Activated CD4-positive, alpha-beta memory T cell treated with anti-CD3 and anti-CD28 coated beads, Interleukin-2, amount 10 ng/mL, durations not matched to agents 7 days and 5 days (primary cell): Measurements from ENCODE around the gene NKPD1. TPM values are rescaled to one million over a fixed set of nuclear protein-coding genes. Genes with fewer than 3 reads are reported as not detected.

Source experiments
- CTCF ChIA-PET: fragments of 350-600 bp; sonication (Branson Sonifier 250); formaldehyde crosslinking; loops from one replicate; lab custom pipeline; 2021; ENCODE audit warnings: antibody characterized with exemption, inconsistent platforms; lab: Charles Lee
- POLR2A ChIA-PET: fragments of 350-600 bp; sonication (Branson Sonifier 250); formaldehyde crosslinking; loops from one replicate; lab custom pipeline; 2021; ENCODE audit warnings: antibody characterized with exemption; lab: Charles Lee
- DNase-seq: peaks from one replicate; pipeline ENCODE4 v3.0.0-alpha.2; 2020
- H3K27ac Mint-ChIP-seq: one replicate; pipeline ENCODE4 v1.8.0; 2021; ENCODE audit warnings: mild to moderate bottlenecking, mixed read lengths
- H3K27me3 Mint-ChIP-seq: one replicate; pipeline ENCODE4 v1.8.0; 2021; ENCODE audit warnings: mixed read lengths
- H3K36me3 Mint-ChIP-seq: one replicate; pipeline ENCODE4 v1.8.0; 2021; ENCODE audit warnings: low read depth, mixed read lengths
- H3K4me1 Mint-ChIP-seq: one replicate; pipeline ENCODE4 v1.8.0; 2021; ENCODE audit warnings: mixed read lengths
- H3K4me3 Mint-ChIP-seq: one replicate; pipeline ENCODE4 v1.8.0; 2021; ENCODE audit warnings: mild to moderate bottlenecking, mixed read lengths
- H3K9me3 Mint-ChIP-seq: one replicate; pipeline ENCODE4 v1.8.0; 2021; ENCODE audit warnings: mixed read lengths
- total RNA-seq, 2 experiments: library from RNA; stranded (reverse); gene quantifications; one replicate each; pipeline ENCODE4 v1.2.3, GENCODE V29; 2021

The NKPD1 gene
- total RNA-seq, 2 experiments from 2014 or later = 0.10 to 0.15 TPM

- peaks cover 24% of the 10 kb centered on the region for H3K27me3 Mint-ChIP-seq
- no peak for DNase-seq
- peaks cover 2% of the 10 kb centered on the region for H3K9me3 Mint-ChIP-seq
- H3K4me1 Mint-ChIP-seq = peaks cover 29% of the 10 kb centered on the region
- H3K4me3 Mint-ChIP-seq = no peak overlapping the region
- peaks cover 4% of the 10 kb centered on the region for H3K36me3 Mint-ChIP-seq
- CTCF ChIA-PET = no interaction called here
- H3K27ac Mint-ChIP-seq = no peak overlapping the region
- POLR2A ChIA-PET = interaction anchor here (0.5 to 2.5 kb wide), 2 partner anchors 14 to 20 kb away, joined by 3 to 6 read pairs; no protein-coding TSS in a partner anchor
Observed at GRCh38 chr19:45150751-45151281, 10.0 kb downstream of the NKPD1 start.

GRCh38 chr19:45150180-45150579 is 10.6 kb downstream of the NKPD1 start:
- POLR2A ChIA-PET = interaction anchor here (1.0 to 2.5 kb wide), 3 partner anchors 17 to 28 kb away, joined by 3 to 6 read pairs (median 5); partner anchors contain the start of gene BLOC1S3
- CTCF ChIA-PET = no interaction called here

GRCh38 chr19:45149129-45149528 is 11.7 kb downstream of the NKPD1 start:
- H3K4me1 Mint-ChIP-seq = peaks cover 24% of the 10 kb centered on the region
- H3K9me3 Mint-ChIP-seq = peaks cover 2% of the 10 kb centered on the region
- H3K4me3 Mint-ChIP-seq = no peak overlapping the region
- H3K27ac Mint-ChIP-seq = no peak overlapping the region
- POLR2A ChIA-PET = interaction anchor here (1.0 to 2.5 kb wide), 3 partner anchors 18 to 29 kb away, joined by 3 to 6 read pairs (median 5); partner anchors contain the start of gene BLOC1S3
- H3K36me3 Mint-ChIP-seq = peaks cover 4% of the 10 kb centered on the region
- CTCF ChIA-PET = interaction anchor here (0.7 to 1.5 kb wide), 3 partner anchors 24 to 668 kb away, joined by 3 to 5 read pairs (median 3); partner anchors contain the start of genes BLOC1S3 and TRAPPC6A
- peaks cover 17% of the 10 kb centered on the region for H3K27me3 Mint-ChIP-seq
- no peak for DNase-seq

More at GRCh38 chr19:45150180-45150579, 10.6 kb downstream of the NKPD1 start:
- H3K36me3 Mint-ChIP-seq = peaks cover 4% of the 10 kb centered on the region
- no peak overlapping the region for H3K27ac Mint-ChIP-seq
- peaks cover 28% of the 10 kb centered on the region for H3K4me1 Mint-ChIP-seq
- peaks cover 2% of the 10 kb centered on the region for H3K9me3 Mint-ChIP-seq
- H3K27me3 Mint-ChIP-seq = peaks cover 21% of the 10 kb centered on the region
- no peak overlapping the region for H3K4me3 Mint-ChIP-seq
- DNase-seq = no peak

- H3K27me3 Mint-ChIP-seq = peaks cover 11% of the 10 kb centered on the region
- no peak for DNase-seq
- no peak overlapping the region for H3K27ac Mint-ChIP-seq
- H3K9me3 Mint-ChIP-seq = peaks cover 2% of the 10 kb centered on the region
- peaks cover 4% of the 10 kb centered on the region for H3K36me3 Mint-ChIP-seq
- peaks cover 16% of the 10 kb centered on the region for H3K4me1 Mint-ChIP-seq
- H3K4me3 Mint-ChIP-seq = no peak overlapping the region
- ChIA-PET POLR2A (no interaction called here), CTCF (interaction anchor here (1.5 kb wide), 1 partner anchor 23 kb away, joined by 3 read pairs; no protein-coding TSS in a partner anchor)
Observed at GRCh38 chr19:45147835-45148676, 12.7 kb downstream of the NKPD1 start.

- ChIA-PET POLR2A (no interaction called here), CTCF (no interaction called here)
- Mint-ChIP-seq H3K36me3 (no peaks in the 10 kb centered on the region), H3K27ac (no peak overlapping the region), H3K27me3 (peaks cover 6% of the 10 kb centered on the region), H3K4me3 (no peak overlapping the region), H3K4me1 (peaks cover 10% of the 10 kb centered on the region), H3K9me3 (no peaks in the 10 kb centered on the region)
- no peak for DNase-seq
Observed at GRCh38 chr19:45146741-45147205, 14.0 kb downstream of the NKPD1 start.

- H3K36me3 Mint-ChIP-seq = no peaks in the 10 kb centered on the region
- no peak overlapping the region for H3K27ac Mint-ChIP-seq
- POLR2A ChIA-PET = no interaction called here
- peaks cover under 1% of the 10 kb centered on the region for H3K27me3 Mint-ChIP-seq
- H3K9me3 Mint-ChIP-seq = no peaks in the 10 kb centered on the region
- H3K4me1 Mint-ChIP-seq = peaks cover 5% of the 10 kb centered on the region
- no peak overlapping the region for H3K4me3 Mint-ChIP-seq
- CTCF ChIA-PET = no interaction called here
- DNase-seq = no peak
Observed at GRCh38 chr19:45146251-45146650, 14.5 kb downstream of the NKPD1 start.

- POLR2A ChIA-PET = no interaction called here
- no peaks in the 10 kb centered on the region for H3K27me3 Mint-ChIP-seq
- no peak overlapping the region for H3K27ac Mint-ChIP-seq
Observed at GRCh38 chr19:45145270-45146189, 15.3 kb downstream of the NKPD1 start.

GRCh38 chr19:45144431-45145269 is 16.1 kb downstream of the NKPD1 start:
- DNase-seq = no peak
- Mint-ChIP-seq H3K4me3 (no peak overlapping the region), H3K4me1 (peaks cover 5% of the 10 kb centered on the region), H3K9me3 (no peaks in the 10 kb centered on the region), H3K27me3 (no peaks in the 10 kb centered on the region), H3K36me3 (no peaks in the 10 kb centered on the region), H3K27ac (no peak overlapping the region)
- ChIA-PET POLR2A (no interaction called here), CTCF (interaction anchor here (0.6 to 0.8 kb wide), 2 partner anchors 28 to 317 kb away, joined by 3 read pairs; no protein-coding TSS in a partner anchor)

More at GRCh38 chr19:45145270-45146189, 15.3 kb downstream of the NKPD1 start:
- Mint-ChIP-seq H3K4me3 (no peak overlapping the region), H3K36me3 (no peaks in the 10 kb centered on the region), H3K4me1 (peaks cover 5% of the 10 kb centered on the region), H3K9me3 (no peaks in the 10 kb centered on the region)
- CTCF ChIA-PET = interaction anchor here (0.6 kb wide), 1 partner anchor 318 kb away, joined by 3 read pairs; no protein-coding TSS in a partner anchor
- no peak for DNase-seq

GRCh38 chr19:45142726-45143110 is 18.1 kb downstream of the NKPD1 start:
- no peaks in the 10 kb centered on the region for H3K36me3 Mint-ChIP-seq
- ChIA-PET POLR2A (interaction anchor here (0.9 kb wide), 1 partner anchor 10 kb away, joined by 3 read pairs; no protein-coding TSS in a partner anchor), CTCF (interaction anchor here (1.1 to 1.9 kb wide), 2 partner anchors 12 kb away, joined by 3 to 5 read pairs; no protein-coding TSS in a partner anchor)
- H3K27me3 Mint-ChIP-seq = no peaks in the 10 kb centered on the region
- no peak for DNase-seq
- H3K4me1 Mint-ChIP-seq = no peaks in the 10 kb centered on the region
- H3K4me3 Mint-ChIP-seq = no peak overlapping the region
- H3K9me3 Mint-ChIP-seq = no peaks in the 10 kb centered on the region
- no peak overlapping the region for H3K27ac Mint-ChIP-seq

- ChIA-PET POLR2A (no interaction called here), CTCF (interaction anchor here (1.9 kb wide), 1 partner anchor 11 kb away, joined by 5 read pairs; no protein-coding TSS in a partner anchor)
Observed at GRCh38 chr19:45142016-45142725, 18.6 kb downstream of the NKPD1 start.

GRCh38 chr19:45141203-45141900 is 19.4 kb downstream of the NKPD1 start:
- ChIA-PET CTCF (no interaction called here), POLR2A (no interaction called here)
- no peak for DNase-seq
- no peaks in the 10 kb centered on the region for H3K36me3 Mint-ChIP-seq
- no peak overlapping the region for H3K4me3 Mint-ChIP-seq
- H3K4me1 Mint-ChIP-seq = no peaks in the 10 kb centered on the region
- no peaks in the 10 kb centered on the region for H3K9me3 Mint-ChIP-seq
- no peaks in the 10 kb centered on the region for H3K27me3 Mint-ChIP-seq
- H3K27ac Mint-ChIP-seq = no peak overlapping the region

More at GRCh38 chr19:45142016-45142725, 18.6 kb downstream of the NKPD1 start:
- Mint-ChIP-seq H3K4me3 (no peak overlapping the region), H3K27ac (no peak overlapping the region), H3K4me1 (no peaks in the 10 kb centered on the region), H3K36me3 (no peaks in the 10 kb centered on the region), H3K27me3 (no peaks in the 10 kb centered on the region), H3K9me3 (no peaks in the 10 kb centered on the region)
- DNase-seq = no peak
